Right cardiac atrium (tissue), 5 donors: ENCODE data around the gene MIA. TPM values are rescaled to one million over a fixed set of nuclear protein-coding genes. Genes with fewer than 3 reads are reported as not detected.
A peak's percentile ranks its signal among the peaks of the same experiment; 100 is the strongest.
"Not testable (repeated sequence)": the region's sequence is repeated elsewhere in the genome, so short reads cannot be mapped to it uniquely, and the experiment has no call there.

Experiments
- ATAC-seq, 2 donors: fragments of 200-7000 bp; cut with Tn5 transposase; one replicate each; pipeline versions ENCODE4 v1.8.0 to v1.9.1; 2020; ENCODE audit warnings: moderate library complexity in 2 of 2, mild to moderate bottlenecking in 1 of 2
- DNase-seq, 3 donors: peaks; one replicate each; pipeline ENCODE4 v3.0.0-alpha.2; 2020
- H3K27ac ChIP-seq: one replicate; pipeline ENCODE4 v1.5.1; 2013; ENCODE audit warnings: mild to moderate bottlenecking, low read length, control low read depth, moderate library complexity
- H3K27me3 ChIP-seq: one replicate; pipeline ENCODE4 v1.6.1; 2013; ENCODE audit not compliant: control insufficient read depth, insufficient read depth
- H3K4me1 ChIP-seq: one replicate; pipeline ENCODE4 v1.6.1; 2013; ENCODE audit warnings: low read length; ENCODE audit not compliant: control insufficient read depth, insufficient read depth
- H3K4me3 ChIP-seq: one replicate; pipeline ENCODE4 v1.5.1; 2013; ENCODE audit warnings: low read length, control low read depth
- H3K9me3 ChIP-seq: one replicate; pipeline ENCODE4 v1.6.1; 2013; ENCODE audit warnings: low read length; ENCODE audit not compliant: control insufficient read depth
- WGBS: extraction: QIAGEN DNeasy Blood & Tissue Kit; methylation state at CpG from one replicate; pipeline ENCODE4 v1.1.7; 2013; 5-methylcytosine and 5-hydroxymethylcytosine counted together
- intact Hi-C, 4 donors: fragments of 100-400 bp; cut with DNase I; formaldehyde crosslinking; loops; one replicate each; pipeline versions ENCODE4 v1.11.0 to v1.14.0; 2022 to 2023
- polyA plus RNA-seq: library from polyadenylated mRNA; stranded (reverse); fragments of 200-250 nt; gene quantifications from one replicate; pipeline ENCODE4 v1.2.3, GENCODE V29; 2013
- total RNA-seq, 4 donors: library from RNA; stranded (reverse); fragmentation: NEBNext Ultra II Directional; extraction: Animal tissue kit (Norgen Biotek cat#: 25700); gene quantifications; one replicate each; pipeline ENCODE4 v1.2.1, GENCODE V29; 2021
- donor health status: healthy with polysubstance abuse.
- donor health status: DM: no; HTN: yes; CAD: no.
- donor health status: DM: no; HTN: no; CAD: no.
- donor health status: DM: no; HTN: yes; CAD: no; lungs with severe emphysema.
- donor health status: DM: yes; HTN: yes; CAD: no.

Gene MIA
- total and polyA plus RNA-seq, 5 donors: 0.71 to 3.7 (median 1.6) TPM

DNA sequence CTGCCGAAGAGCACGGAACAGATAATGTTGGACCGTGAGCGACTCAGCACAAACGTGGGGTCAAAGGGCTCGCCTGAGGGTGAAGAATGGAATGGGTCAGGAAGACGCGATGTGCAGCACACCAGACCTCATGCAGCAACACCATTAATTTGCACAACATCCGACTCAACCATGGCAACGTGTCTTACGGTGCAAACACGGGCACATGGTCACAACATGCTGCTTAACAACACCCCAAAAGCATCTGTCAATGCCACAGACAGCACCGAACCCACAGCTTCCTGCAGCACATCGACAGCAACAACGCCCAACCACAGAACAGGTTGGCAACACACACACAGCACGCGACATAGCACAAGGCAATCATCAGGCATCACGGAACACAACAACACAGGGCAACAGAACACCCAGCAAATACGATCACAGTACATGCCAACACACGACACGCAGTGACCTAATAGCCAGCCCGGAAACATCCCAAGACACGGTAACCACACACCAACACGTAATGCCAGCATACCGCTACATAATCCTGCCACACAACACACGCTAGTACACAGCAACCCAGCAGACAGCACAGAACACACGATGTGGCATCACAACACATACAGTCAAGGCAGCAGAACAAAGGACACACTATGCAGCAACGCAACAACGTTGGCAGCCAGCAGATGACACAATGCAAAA lies 51.5 kb downstream of the MIA start:
- H3K27ac ChIP-seq, H3K27me3 ChIP-seq, intact Hi-C loops, ATAC-seq, H3K4me3 ChIP-seq, H3K4me1 ChIP-seq, H3K9me3 ChIP-seq: not testable (repeated sequence)
- 77% methylated on average over 29 of the region's 29 CpGs for WGBS
- peak in 1 of 3 donors; percentile 20 for DNase-seq

Other genes starting within 250 kb of the MIA start
- gene SHKBP1, start 198.6 kb upstream of the MIA start, total RNA-seq: 10 to 100 TPM; 19.7 to 23.0 (median 20.4) TPM
- 22.8 TPM for gene SHKBP1, start 198.6 kb upstream of the MIA start, polyA plus RNA-seq
- 100 to 1,000 TPM; 307 to 473 (median 324) TPM for gene LTBP4, start 174.2 kb upstream of the MIA start, total RNA-seq
- gene LTBP4, start 174.2 kb upstream of the MIA start, polyA plus RNA-seq: 216 TPM
- gene NUMBL, start 84.9 kb upstream of the MIA start, total RNA-seq: 10 to 100 TPM; 18.6 to 22.9 (median 20.4) TPM
- gene NUMBL, start 84.9 kb upstream of the MIA start, polyA plus RNA-seq: 12.4 TPM
- 10 to 100 TPM; 22.8 to 34.0 (median 29.0) TPM for gene COQ8B, start 58.6 kb upstream of the MIA start, total RNA-seq
- 23.8 TPM for gene COQ8B, start 58.6 kb upstream of the MIA start, polyA plus RNA-seq
- gene ITPKC, start 58.4 kb upstream of the MIA start, total RNA-seq: 10 to 100 TPM in 2 of 4 donors, 1 to 10 TPM in 2; 7.6 to 15.8 (median 10.8) TPM
- gene ITPKC, start 58.4 kb upstream of the MIA start, polyA plus RNA-seq: 13.4 TPM
- 1 to 10 TPM; 4.5 to 6.1 (median 5.1) TPM for gene ACTMAP, start 25.0 kb upstream of the MIA start, total RNA-seq
- 5.1 TPM for gene ACTMAP, start 25.0 kb upstream of the MIA start, polyA plus RNA-seq
- gene SNRPA, start 24.3 kb upstream of the MIA start, total RNA-seq: 10 to 100 TPM; 32.3 to 44.9 (median 39.5) TPM
- 27.0 TPM for gene SNRPA, start 24.3 kb upstream of the MIA start, polyA plus RNA-seq
- gene RAB4B, start 2.7 kb downstream of the MIA start, total RNA-seq: 10 to 100 TPM; 14.4 to 17.0 (median 15.2) TPM
- gene RAB4B, start 2.7 kb downstream of the MIA start, polyA plus RNA-seq: 25.3 TPM
- gene EGLN2, start 23.7 kb downstream of the MIA start, total RNA-seq: 10 to 100 TPM; 55.9 to 75.2 (median 58.1) TPM
- 52.3 TPM for gene EGLN2, start 23.7 kb downstream of the MIA start, polyA plus RNA-seq
- not detected for gene CYP2A6, start 74.9 kb downstream of the MIA start, total RNA-seq
- gene CYP2A6, start 74.9 kb downstream of the MIA start, polyA plus RNA-seq: not detected
- not detected for gene CYP2A7, start 106.7 kb downstream of the MIA start, total RNA-seq
- not detected for gene CYP2A7, start 106.7 kb downstream of the MIA start, polyA plus RNA-seq
- gene CYP2B6, start 215.8 kb downstream of the MIA start, total RNA-seq: not detected
- not detected for gene CYP2B6, start 215.8 kb downstream of the MIA start, polyA plus RNA-seq